ENCODE data around the gene SNX20.

SNX20 gene

DNA sequence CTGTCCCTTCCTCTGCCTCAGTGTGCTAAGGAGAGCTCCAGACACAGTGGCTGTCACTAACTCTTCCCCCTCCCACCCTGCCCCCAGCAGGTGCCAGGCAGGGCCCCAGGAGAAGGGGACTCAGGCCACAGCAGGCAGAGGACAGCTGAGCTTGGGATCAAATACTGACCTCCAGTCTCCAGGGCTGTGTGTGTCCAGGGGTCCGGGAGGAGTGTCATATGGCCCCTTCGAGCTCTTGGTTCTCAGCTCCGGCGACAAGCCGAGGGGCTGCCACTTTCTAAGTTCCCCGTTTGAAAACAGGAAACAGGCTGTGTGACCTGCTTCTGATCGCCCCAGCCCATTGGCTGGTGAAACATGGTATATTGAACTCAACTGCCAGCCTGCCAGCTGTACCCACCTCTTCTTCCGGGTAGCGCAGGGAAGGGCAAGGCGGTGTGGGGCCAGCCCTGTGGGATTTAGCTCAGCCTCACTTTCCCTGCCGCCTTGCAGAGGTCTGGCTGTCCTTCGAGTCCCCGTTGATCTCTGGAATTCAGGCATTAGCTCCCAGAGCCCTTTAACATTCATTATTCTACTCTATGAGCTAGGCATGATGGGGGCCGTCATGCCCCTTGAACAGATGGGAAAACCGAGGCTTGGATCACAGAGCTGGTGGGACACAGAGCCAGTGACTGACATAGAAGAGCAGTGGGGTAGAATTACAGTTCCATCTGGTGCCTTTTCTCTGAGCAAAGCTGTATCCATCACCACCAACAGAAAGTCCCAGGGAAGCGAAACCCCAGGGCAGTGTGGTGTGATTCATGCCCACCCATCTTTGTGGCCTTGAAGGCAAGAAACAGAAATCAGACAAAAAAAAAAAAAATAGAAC, at the start of gene SNX20:
TSS of gene SNX20 (minus strand) at position 292 of the 865 bp plus-strand sequence. CDS start 3,786 bp downstream, outside the sequence.
- H3K4me3 ChIP-seq (ENCODE audit: control insufficient read depth, low read depth, low read length), result no peak within 1 kb of the TSS
- DNase-seq (ENCODE audit: low read depth), result no peak
- TF ChIP-seq, protein P1, sequence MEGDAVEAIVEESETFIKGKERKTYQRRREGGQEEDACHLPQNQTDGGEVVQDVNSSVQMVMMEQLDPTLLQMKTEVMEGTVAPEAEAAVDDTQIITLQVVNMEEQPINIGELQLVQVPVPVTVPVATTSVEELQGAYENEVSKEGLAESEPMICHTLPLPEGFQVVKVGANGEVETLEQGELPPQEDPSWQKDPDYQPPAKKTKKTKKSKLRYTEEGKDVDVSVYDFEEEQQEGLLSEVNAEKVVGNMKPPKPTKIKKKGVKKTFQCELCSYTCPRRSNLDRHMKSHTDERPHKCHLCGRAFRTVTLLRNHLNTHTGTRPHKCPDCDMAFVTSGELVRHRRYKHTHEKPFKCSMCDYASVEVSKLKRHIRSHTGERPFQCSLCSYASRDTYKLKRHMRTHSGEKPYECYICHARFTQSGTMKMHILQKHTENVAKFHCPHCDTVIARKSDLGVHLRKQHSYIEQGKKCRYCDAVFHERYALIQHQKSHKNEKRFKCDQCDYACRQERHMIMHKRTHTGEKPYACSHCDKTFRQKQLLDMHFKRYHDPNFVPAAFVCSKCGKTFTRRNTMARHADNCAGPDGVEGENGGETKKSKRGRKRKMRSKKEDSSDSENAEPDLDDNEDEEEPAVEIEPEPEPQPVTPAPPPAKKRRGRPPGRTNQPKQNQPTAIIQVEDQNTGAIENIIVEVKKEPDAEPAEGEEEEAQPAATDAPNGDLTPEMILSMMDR (IDR thresholded peaks at IDR 0.05; ENCODE audit: control insufficient read depth, insufficient read depth, low read depth, low read length, missing control alignments), result no peak

DNA sequence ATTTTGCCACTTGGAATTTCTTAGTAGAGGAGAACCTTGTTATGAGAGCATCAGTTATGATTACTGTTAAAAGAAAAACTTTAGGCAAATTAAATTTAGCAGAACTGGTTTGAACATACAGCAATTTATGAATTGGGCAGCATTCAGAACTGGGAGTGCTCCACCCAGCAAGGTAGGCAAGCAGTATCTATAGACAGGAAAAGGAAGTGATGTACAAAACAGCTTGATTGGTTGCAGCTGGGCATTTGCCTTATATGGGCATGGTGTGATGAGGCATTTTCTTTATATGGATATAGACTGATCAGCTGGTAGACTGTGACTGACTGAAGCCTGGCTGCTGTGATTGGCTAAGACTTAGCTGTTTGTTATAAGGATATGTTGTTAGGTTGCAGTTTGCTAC, 43.2 kb upstream of the SNX20 start:
- TF ChIP-seq, protein P1 (IDR thresholded peaks at IDR 0.05; ENCODE audit: control insufficient read depth, insufficient read depth, low read depth, low read length, missing control alignments), result no peak
- no peak for DNase-seq (ENCODE audit: low read depth)
- H3K4me3 ChIP-seq (ENCODE audit: control insufficient read depth, low read depth, low read length), result no peak overlapping the region

DNA sequence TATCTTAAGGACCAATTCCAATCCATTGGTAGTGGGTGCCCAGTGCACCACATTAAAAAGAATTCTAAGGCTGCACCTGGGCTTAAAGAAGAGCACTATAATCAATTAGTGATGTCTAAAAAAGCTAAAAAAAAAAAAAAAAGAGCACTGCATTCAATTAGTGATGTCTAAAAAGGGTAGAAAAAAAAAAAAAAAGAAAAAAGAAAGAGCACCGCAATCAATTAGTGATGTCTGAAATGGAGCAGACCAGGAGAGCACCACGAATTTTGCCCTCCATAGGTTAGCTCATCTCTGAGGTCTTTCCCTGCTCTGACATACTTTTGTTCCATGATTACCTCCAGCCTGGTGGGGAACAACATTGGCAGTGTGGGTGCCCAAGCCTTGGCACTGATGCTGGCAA, 41.8 kb upstream of the SNX20 start:
- no peak for DNase-seq (ENCODE audit: low read depth)
- TF ChIP-seq, protein P1 (IDR thresholded peaks at IDR 0.05; ENCODE audit: control insufficient read depth, insufficient read depth, low read depth, low read length, missing control alignments), result no peak
- no peak overlapping the region for H3K4me3 ChIP-seq (ENCODE audit: control insufficient read depth, low read depth, low read length)

DNA sequence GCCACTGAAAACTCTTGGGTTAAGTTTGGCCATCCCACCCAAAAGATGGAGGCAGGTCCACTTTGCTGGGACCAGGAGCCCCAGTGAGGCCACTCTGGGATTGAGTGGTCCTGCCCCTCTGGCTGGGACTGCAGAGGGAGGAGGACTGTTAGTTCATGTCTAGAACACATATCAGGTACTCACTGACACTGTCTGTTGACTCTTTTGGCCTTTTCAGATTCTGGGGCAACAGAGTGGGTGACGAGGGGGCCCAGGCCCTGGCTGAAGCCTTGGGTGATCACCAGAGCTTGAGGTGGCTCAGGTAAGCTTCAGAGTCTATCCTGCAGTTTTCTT, 41.3 kb upstream of the SNX20 start:
- TF ChIP-seq, protein P1 (IDR thresholded peaks at IDR 0.05; ENCODE audit: control insufficient read depth, insufficient read depth, low read depth, low read length, missing control alignments), result no peak

GRCh38 chr16:50721549-50722404, 40.7 kb upstream of the SNX20 start:
- no peak overlapping the region for H3K4me3 ChIP-seq (ENCODE audit: control insufficient read depth, low read depth, low read length)
- DNase-seq (ENCODE audit: low read depth), result no peak
- TF ChIP-seq, protein P1 (IDR thresholded peaks at IDR 0.05; ENCODE audit: control insufficient read depth, insufficient read depth, low read depth, low read length, missing control alignments), result no peak

More for the DNA sequence above, 41.3 kb upstream of the SNX20 start:
- no peak overlapping the region for H3K4me3 ChIP-seq (ENCODE audit: control insufficient read depth, low read depth, low read length)
- DNase-seq (ENCODE audit: low read depth), result no peak

GRCh38 chr16:50719401-50720337, 38.6 kb upstream of the SNX20 start:
- H3K4me3 ChIP-seq (ENCODE audit: control insufficient read depth, low read depth, low read length), result no peak overlapping the region
- no peak for DNase-seq (ENCODE audit: low read depth)
- TF ChIP-seq, protein P1 (IDR thresholded peaks at IDR 0.05; ENCODE audit: control insufficient read depth, insufficient read depth, low read depth, low read length, missing control alignments), result no peak

All from AG09309 (cell line).